GM19238 (cell line): ENCODE measurements around the gene TNRC6A.
"Not testable (repeated sequence)": the region's sequence is repeated elsewhere in the genome, so short reads cannot be mapped to it uniquely, and the experiment has no call there.

Experiments used
- DNase-seq: peaks from one replicate; pipeline ENCODE4 v3.0.0; 2011; ENCODE audit warnings: low spot score; ENCODE audit not compliant: insufficient read length

Gene TNRC6A

DNA sequence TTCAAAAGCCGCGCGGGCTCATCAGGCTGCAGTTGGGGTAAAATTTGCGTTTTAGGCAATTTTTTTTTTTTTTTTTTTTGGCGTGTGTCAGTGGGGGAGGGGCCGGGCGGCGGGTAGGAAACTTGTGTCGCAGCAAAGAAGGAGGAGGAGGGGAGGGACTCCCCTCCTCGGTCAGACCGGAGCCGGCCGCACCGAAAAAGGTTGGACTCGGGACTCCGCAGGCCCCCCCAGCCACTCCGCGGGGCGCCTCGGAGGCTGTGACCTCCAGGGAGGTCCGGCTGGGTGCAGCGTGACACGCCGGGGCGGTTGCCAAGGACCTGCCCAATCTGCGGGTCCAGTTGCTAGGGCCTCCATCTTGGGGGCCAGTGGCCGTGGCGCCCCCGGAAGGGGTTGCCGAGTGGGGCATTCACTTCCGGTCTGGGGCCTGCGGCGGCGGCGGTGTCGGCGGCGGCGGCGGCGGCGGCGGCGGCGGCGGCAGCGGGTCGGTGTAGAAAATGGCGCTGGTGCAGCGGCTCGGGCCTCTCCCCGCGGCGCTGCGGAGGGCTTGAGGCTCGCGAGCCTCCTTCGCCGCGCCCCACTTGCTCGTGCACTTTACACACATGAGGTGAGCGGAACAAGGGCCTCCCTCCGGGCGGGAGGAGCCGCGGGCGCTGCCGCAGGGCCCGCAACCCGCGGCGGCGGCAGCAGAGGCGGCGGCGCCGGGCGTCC lies at the start of gene TNRC6A:
Gene TNRC6A, plus strand, starts transcription at position 409 of the 708 bp plus-strand sequence. Its CDS starts 191 bp downstream, at position 600.
- DNase-seq: peak; percentile 89

DNA sequence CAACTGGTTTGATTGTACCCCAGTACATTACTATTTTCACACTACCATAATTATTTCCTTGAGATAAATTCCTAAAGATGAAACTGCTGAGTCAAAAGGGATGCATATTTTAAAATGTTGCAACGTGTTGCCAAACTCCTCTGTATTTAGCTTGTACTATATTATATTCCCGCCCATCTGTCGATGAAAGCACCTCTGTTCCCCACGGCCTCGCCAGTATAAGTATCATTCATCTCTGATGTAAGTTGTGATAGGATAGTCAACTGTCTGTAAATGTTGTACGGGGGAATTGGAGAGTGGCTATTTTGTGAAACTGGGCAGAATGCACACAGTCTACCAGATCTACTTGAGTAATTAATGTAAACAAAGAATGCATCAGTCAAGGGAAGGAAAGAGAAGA lies 47.7 kb upstream of the TNRC6A start:
- DNase-seq: no peak

GRCh38 chr16:24683250-24683649 lies 46.2 kb upstream of the TNRC6A start:
- DNase-seq: no peak

DNA sequence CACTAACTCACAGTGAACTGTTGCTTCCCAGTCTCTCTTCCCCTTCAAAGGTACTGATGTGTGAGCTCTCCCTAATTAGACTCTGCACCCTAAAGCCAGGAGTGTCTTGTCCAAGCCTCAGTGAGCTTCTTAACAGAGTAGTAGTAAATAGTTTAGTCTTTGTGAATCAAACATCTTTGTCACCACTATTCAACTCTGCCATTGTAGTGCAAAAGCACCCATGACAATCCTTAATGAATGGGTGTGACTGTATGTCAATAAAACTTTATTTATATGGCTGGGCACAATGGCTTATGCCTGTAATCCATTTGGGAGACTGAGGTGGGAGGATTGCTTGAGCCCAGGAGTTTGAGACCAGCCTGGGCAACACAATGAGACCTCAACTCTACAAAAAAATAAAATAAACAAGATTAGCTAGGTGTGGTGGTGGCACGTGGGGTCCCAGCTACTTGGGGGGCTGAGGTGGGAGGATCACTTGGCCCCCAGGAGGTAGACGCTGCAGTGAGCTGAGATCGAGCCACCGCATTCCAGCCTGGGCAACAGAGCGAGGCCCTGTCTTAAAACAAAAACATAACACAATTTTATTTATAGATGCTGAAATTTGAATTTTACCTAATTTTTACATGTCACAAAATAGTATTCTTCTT lies 45.5 kb upstream of the TNRC6A start:
- DNase-seq: no peak

- DNase-seq: no peak
Measured at GRCh38 chr16:24685539-24686432, 43.7 kb upstream of the TNRC6A start.

DNA sequence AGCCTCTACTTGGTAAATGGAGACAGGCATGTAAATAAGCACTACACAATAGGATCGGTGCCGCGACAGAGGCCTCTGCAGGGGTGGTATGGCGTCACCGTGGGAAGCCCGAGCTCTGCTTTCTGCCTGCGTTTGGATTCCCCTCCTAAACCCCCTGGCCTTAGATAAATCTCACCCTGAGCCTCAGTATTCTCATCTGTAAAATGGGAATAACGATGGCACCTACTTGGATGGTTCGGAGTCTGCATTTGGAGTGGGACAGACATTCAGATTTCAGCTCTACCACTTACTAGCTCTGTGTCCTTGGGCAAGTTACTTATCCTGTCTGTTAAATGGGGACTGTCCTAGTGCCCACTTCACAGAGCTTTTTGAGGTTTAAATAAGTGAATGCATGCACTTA lies 42.8 kb upstream of the TNRC6A start:
- no peak for DNase-seq

- DNase-seq: no peak
Measured at GRCh38 chr16:24688359-24688758, 41.1 kb upstream of the TNRC6A start.

DNA sequence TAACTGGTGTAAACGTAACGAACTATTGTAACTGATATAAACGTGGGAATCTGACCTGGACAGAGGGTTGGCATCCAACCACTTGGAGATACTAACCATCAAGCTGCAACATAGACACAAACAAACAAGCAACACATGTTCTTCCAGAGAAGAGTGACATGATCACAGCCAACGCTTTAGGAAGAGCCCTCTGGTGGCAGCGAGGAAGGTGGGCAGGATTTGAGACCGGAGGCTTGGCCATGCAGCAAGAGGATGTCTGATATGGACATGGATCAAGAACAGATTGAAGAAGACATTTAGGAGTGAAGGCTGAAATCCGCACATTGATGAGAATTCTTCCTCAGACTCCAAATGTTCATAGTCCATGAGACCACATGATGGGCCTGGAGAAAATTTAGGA lies 40.3 kb upstream of the TNRC6A start:
- no peak for DNase-seq

GRCh38 chr16:24692854-24693253 lies 36.6 kb upstream of the TNRC6A start:
- no peak for DNase-seq

GRCh38 chr16:24694931-24695330 lies 34.5 kb upstream of the TNRC6A start:
- no peak for DNase-seq

DNA sequence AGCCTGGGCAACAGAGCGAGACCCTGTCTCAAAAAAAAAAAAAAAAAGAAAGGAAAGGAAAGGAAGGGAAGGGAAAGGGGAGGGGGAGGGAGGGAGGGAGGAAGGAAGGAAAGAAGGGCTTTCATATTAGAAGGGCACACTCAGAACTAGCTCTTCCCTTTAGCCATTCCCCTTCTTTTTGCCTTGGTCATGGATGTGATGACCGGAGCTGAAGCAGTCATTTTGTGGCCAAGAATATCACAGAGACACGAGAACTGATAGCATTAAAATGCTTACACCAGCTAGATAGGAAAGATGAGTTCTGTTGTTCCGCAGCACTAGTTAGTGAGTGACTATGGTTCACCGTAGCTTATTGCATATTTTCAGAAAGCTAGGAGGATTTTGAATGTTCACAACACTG lies 32.8 kb upstream of the TNRC6A start:
- no peak for DNase-seq

DNA sequence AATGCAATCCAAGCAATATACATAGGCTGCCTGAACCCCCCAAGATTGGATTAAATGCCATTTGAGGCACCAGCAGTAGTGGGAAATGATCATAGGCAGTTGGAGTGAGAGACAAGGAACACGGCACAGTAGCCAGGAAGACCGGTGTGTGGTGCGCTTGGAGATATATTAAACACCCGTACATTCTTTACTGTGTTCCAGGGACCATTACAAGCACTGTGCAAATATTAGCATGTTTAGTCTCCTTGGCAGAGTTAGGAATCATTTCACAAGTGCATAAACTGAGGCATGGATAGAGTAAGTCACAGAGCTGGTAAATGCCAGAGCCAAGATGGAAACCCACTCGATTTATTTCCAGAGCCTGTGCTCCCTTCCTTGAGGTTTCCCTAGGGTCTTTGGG lies 31.1 kb upstream of the TNRC6A start:
- DNase-seq: no peak

- DNase-seq: no peak
Measured at GRCh38 chr16:24699151-24699723, 30.2 kb upstream of the TNRC6A start.

DNA sequence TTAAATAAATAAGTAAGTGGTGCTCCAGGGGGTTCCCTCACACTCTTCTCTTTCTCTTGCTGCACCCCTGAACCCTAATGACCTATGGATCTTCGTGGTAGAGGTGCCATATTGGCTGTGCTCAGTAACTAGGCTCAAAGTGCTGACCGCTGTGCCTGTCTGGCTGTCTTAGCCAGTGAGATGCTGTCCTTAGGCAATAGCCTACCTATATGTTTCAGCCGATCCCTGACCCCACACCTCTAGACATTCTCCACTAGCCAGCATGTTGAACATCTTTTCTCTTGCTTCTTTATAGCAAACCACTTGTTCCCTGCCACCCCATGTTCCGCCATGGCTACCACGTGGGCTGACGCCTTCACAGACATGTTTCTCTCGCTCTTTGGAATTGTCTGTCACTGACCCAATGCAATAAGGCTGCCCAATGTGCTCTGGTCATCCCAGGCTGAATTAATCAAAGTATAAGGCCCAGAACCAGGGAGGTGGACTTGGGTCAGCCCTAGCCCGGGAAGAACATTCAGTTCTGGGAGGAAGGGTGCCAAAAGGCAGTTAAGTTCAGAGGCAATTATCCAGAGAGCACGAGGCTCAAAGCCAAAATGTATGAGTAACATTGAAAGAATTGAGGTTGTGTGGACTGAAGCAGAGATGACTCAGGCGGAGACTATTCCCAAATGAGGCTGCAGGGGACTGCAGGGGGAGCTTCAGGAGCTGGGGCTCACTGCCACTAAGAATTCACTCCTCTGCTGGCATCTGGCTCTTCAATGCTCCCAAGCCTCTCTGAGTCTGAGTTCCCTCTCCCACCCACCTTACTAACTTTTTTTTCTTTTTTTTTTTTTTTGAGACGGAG lies 28.7 kb upstream of the TNRC6A start:
- DNase-seq: no peak

- DNase-seq: no peak
Measured at GRCh38 chr16:24701521-24701951, 27.9 kb upstream of the TNRC6A start.

GRCh38 chr16:24707760-24708159 lies 21.7 kb upstream of the TNRC6A start:
- DNase-seq: not testable (repeated sequence)

GRCh38 chr16:24713379-24713778 lies 16.1 kb upstream of the TNRC6A start:
- DNase-seq: no peak

- DNase-seq: no peak
Measured at GRCh38 chr16:24717411-24717810, 12.0 kb upstream of the TNRC6A start.

GRCh38 chr16:24718967-24719521 lies 10.4 kb upstream of the TNRC6A start:
- DNase-seq: no peak

DNA sequence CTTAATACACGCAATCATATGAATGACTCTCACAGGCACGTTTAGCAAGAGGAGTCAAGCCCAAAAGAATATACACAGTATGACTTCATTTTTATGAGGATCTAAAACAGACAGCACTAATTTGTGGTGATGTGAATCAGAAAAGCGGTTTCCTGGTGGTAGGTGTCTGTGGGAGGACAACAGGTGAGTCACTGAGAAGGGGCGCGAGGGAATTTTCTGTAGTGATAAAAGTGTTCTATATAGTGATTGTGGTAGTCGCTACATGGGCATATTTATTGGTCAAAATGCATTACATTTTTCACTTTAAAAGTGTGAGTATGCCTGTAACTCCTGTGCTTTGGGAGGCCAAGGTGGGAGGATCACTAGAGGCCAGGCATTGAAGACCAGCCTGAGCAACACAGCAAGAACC lies 7.6 kb upstream of the TNRC6A start:
- no peak for DNase-seq
